Thyroid gland (tissue), 4 donors: Measurements from ENCODE around the gene ACTR5. TPM values are rescaled to one million over a fixed set of nuclear protein-coding genes. Genes with fewer than 3 reads are reported as not detected.
"Not testable (repeated sequence)": the region's sequence is repeated elsewhere in the genome, so short reads cannot be mapped to it uniquely, and the experiment has no call there.

Experiments used
- DNase-seq, 2 donors: peaks; one replicate each; pipeline ENCODE4 v3.0.0-alpha.2; 2019
- H3K27ac ChIP-seq, 3 donors: fragments of 200-600 bp; sonication (generic); 1 replicate in 2 of 3; 2 replicates in 1 of 3; pipeline ENCODE4 v1.5.1; 2016 to 2019; ENCODE audit warnings: mild to moderate bottlenecking in 1 of 3, moderate library complexity in 1 of 3
- H3K27me3 ChIP-seq: fragments of 200-600 bp; sonication (generic); one replicate; pipeline ENCODE4 v1.5.1; 2019
- H3K36me3 ChIP-seq, 2 donors: fragments of 200-600 bp; sonication (generic); one replicate each; pipeline ENCODE4 v1.5.1; 2016 to 2019
- H3K4me1 ChIP-seq, 2 donors: fragments of 200-600 bp; sonication (generic); one replicate each; pipeline ENCODE4 v1.5.1; 2017 to 2019
- H3K4me3 ChIP-seq, 3 donors: fragments of 200-600 bp; sonication (generic); replicated peaks in 1 of 3; 1 replicate in 2 of 3; 2 replicates in 1 of 3; pipeline ENCODE4 v1.5.1; 2016; ENCODE audit warnings: mild to moderate bottlenecking in 1 of 3
- H3K9me3 ChIP-seq: fragments of 200-600 bp; sonication (generic); one replicate; pipeline ENCODE4 v1.5.1; 2017
- POLR2A ChIP-seq, 2 donors: fragments of 450-650 bp; IDR thresholded peaks; one replicate each; pipeline ENCODE4 v1.6.1; 2017; ENCODE audit warnings: antibody characterized with exemption in 2 of 2, mild to moderate bottlenecking in 2 of 2, moderate library complexity in 1 of 2
- WGBS, 2 donors: methylation state at CpG; one replicate each; pipeline ENCODE4 v1.1.5; 2017; 5-methylcytosine and 5-hydroxymethylcytosine counted together
- intact Hi-C: fragments of 100-400 bp; cut with DNase I; formaldehyde crosslinking; loops from one replicate; pipeline ENCODE4 v1.15.1; 2023
- total RNA-seq, 4 donors: library from RNA; depleted of rRNA; stranded (reverse); fragments of >200 nt; gene quantifications; one replicate each; pipeline ENCODE4 v1.2.3, GENCODE V29; 2016
- TF ChIP-seq, protein P1 (sequence below), 6 experiments: fragments of 200-600 bp in 3 of 6; fragments of 450-650 bp in 3 of 6; sonication (generic) in 3 of 6; IDR thresholded peaks; one replicate each; pipeline ENCODE4 v1.5.1; 2016 to 2019; ENCODE audit warnings: antibody characterized with exemption in 6 of 6, mild to moderate bottlenecking in 2 of 6, inconsistent platforms in 1 of 6, moderate library complexity in 1 of 6

ACTR5 gene
- total RNA-seq, 4 donors from 2014 or later = 6.9 to 14.4 (median 10.4) TPM

DNA sequence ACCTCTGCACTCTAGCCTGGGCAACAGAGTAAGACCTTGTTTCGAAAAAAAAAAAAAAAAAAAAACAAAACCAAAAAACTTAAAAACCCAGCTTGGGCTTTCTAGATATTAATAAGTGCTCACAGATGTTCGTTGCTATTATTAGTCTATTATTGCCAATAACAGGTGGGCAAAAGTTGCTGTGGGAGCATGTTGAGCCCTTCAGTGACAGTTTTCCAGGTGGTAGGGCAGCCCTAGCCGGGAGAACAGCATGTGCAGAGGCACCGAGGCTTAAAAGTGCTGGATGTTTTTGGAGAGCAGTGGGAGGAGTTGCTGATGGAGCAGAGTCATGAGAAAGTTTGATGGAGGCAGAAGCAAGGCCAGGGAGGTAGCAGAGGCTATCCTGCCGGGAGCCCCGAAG, 61.7 kb downstream of the ACTR5 start:
- peaks cover 10% of the 10 kb centered on the region for H3K27me3 ChIP-seq
- no peak for DNase-seq
- H3K9me3 ChIP-seq = no peaks in the 10 kb centered on the region
- WGBS, 2 donors = 55 to 60% methylated on average over 6 of the region's 6 CpGs
- no peak overlapping the region for H3K27ac ChIP-seq
- H3K4me3 ChIP-seq = no peak overlapping the region
- H3K36me3 ChIP-seq = no peaks in the 10 kb centered on the region
- intact Hi-C loops = no loop called here
- TF ChIP-seq, protein P1, sequence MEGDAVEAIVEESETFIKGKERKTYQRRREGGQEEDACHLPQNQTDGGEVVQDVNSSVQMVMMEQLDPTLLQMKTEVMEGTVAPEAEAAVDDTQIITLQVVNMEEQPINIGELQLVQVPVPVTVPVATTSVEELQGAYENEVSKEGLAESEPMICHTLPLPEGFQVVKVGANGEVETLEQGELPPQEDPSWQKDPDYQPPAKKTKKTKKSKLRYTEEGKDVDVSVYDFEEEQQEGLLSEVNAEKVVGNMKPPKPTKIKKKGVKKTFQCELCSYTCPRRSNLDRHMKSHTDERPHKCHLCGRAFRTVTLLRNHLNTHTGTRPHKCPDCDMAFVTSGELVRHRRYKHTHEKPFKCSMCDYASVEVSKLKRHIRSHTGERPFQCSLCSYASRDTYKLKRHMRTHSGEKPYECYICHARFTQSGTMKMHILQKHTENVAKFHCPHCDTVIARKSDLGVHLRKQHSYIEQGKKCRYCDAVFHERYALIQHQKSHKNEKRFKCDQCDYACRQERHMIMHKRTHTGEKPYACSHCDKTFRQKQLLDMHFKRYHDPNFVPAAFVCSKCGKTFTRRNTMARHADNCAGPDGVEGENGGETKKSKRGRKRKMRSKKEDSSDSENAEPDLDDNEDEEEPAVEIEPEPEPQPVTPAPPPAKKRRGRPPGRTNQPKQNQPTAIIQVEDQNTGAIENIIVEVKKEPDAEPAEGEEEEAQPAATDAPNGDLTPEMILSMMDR (IDR thresholded peaks at IDR 0.05) = no peak
- no peak for TF ChIP-seq POLR2A (IDR thresholded peaks at IDR 0.05)
- H3K4me1 ChIP-seq = peaks cover 9 to 17% of the 10 kb centered on the region in 2 donors

DNA sequence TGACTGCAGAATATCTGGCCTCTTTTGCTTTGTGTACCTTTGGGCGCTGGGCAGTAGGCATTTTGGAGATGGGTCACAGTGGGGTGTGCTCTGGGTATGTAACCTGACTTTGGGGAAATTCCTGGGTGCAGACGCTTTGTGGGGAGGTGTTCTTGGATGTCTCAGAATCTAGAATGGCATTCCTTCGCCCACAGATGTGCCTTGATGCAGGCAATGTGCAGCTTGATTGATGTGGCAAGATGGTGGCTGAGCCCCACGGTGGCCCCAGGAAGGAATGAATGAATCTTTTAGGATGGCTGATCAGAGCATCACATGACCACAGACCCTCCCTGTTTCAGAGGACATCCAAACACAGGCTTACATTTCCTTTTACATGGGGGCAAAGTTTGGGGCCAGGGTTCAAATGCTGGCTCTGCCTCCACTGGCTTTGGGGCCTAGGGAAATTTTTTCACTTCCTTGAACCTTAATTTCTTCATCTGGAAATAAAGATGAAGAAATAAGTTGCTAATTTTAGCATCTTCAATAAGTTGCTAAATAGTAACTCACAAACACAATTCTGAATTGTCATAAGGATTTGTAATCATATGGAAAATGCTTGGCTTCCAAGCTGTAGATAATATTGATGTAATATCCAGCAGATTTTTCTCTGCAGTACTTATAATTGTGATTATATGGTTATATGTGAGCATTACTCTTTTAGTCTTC, 62.8 kb downstream of the ACTR5 start:
- TF ChIP-seq POLR2A (IDR thresholded peaks at IDR 0.05) = no peak
- TF ChIP-seq, protein P1 (IDR thresholded peaks at IDR 0.05) = no peak
- WGBS, 2 donors = 87 to 93% methylated on average over 4 of the region's 4 CpGs
- intact Hi-C loops = no loop called here
- peaks cover 5 to 9% of the 10 kb centered on the region in 2 donors for H3K4me1 ChIP-seq
- no peaks in the 10 kb centered on the region for H3K9me3 ChIP-seq
- DNase-seq = no peak
- no peaks in the 10 kb centered on the region for H3K36me3 ChIP-seq
- peaks cover 10% of the 10 kb centered on the region for H3K27me3 ChIP-seq
- H3K4me3 ChIP-seq = no peak overlapping the region
- no peak overlapping the region for H3K27ac ChIP-seq

DNA sequence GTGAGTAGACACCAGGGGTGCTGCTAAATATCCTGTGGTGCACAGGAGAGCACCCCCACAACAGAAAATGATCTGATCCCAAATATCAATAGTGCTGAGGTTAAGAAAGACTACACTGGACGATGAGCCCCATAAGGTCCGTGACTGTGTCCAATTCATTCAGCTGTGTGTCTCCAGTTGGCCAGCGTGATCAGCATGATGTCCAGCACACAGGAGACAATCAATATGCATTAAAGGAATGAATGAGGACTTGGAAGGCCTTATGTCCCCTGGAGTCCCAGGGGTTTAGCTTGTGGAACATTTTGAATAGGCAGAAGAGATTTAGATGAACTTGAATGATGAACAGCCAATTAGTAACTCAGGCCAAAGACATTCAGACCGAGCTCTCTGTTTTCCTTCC, 63.5 kb downstream of the ACTR5 start:
- DNase-seq = no peak
- TF ChIP-seq POLR2A (IDR thresholded peaks at IDR 0.05) = no peak
- TF ChIP-seq, protein P1 (IDR thresholded peaks at IDR 0.05) = no peak
- Histone ChIP-seq H3K27me3 (peaks cover 4% of the 10 kb centered on the region), H3K4me3 (no peak overlapping the region), H3K9me3 (no peaks in the 10 kb centered on the region), H3K36me3 (no peaks in the 10 kb centered on the region), H3K4me1 (peaks cover 0 to 2% of the 10 kb centered on the region in 2 donors), H3K27ac (no peak overlapping the region)
- 68 to 76% methylated on average over 4 of the region's 4 CpGs for WGBS, 2 donors
- intact Hi-C loops = no loop called here

DNA sequence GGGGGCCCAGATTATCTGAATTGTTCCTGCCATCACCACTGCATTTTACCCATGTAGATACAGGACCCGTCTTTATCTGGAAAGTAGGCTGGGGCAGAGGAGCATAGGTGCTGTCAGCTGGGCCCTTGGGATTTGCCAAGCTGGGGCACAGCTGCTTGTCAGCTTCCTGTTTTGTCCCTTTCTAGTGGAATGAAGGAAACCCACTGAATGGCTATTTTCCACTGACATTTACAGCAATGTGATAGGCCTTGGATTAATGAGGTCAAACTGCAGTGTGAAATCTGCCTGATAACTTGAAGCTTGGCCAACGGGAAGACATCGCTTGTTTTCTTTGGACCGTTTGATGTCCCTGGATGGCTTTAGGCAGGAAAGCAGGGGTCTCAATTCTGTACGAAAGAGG, 63.9 kb downstream of the ACTR5 start:
- H3K27me3 ChIP-seq = no peaks in the 10 kb centered on the region
- DNase-seq = no peak
- no peaks in the 10 kb centered on the region for H3K36me3 ChIP-seq
- H3K9me3 ChIP-seq = no peaks in the 10 kb centered on the region
- H3K4me3 ChIP-seq = no peak overlapping the region
- no peak for TF ChIP-seq POLR2A (IDR thresholded peaks at IDR 0.05)
- TF ChIP-seq, protein P1 (IDR thresholded peaks at IDR 0.05) = no peak
- no peak overlapping the region for H3K27ac ChIP-seq
- no peaks in the 10 kb centered on the region for H3K4me1 ChIP-seq
- 67 to 72% methylated on average over 5 of the region's 5 CpGs for WGBS, 2 donors
- intact Hi-C loops = no loop called here

DNA sequence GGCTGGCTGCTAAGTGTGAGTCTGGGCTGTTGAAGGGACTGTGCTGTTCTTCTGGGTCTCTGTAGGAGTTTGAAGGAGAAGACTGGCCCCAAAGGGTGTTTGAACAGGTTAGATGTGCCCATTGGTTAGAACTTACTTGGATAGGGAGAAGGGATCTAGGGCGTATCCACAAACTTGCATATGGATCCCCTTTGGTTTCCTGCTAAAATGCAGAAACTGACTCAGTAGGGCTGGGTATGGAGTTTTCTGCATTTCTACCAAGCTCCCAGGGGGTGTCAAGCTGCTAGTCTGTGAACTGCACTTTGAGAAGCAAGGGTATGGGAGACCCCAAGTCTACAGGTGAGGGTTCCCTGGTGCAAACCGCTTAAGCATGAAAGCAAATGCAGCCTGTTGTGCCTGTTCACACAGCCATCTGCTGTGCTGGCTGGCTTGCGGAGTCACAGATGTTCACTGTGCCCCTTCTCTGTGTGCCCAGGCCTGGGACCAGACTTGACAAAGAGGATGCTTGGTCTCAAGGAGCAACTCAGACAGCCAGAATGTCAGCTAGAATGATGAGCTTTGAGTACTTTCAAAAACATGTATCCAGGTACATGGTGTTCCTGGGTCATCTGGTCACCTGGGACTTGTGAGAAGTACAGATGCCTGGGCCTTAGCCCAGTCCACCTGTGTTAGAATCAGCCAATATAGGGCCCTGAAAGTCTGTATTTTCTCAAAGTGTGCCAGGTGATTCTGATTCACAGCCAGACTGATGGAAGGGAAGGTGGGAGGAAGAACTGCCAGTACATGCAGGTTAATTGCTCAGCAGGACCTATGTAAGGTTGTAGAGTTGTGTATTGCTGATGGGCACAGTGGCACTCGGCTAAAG, 64.7 kb downstream of the ACTR5 start:
- Histone ChIP-seq H3K27ac (peak overlapping the region in 1 of 3 donors; percentile 10), H3K36me3 (no peaks in the 10 kb centered on the region), H3K4me1 (no peaks in the 10 kb centered on the region), H3K9me3 (no peaks in the 10 kb centered on the region), H3K4me3 (no peak overlapping the region), H3K27me3 (no peaks in the 10 kb centered on the region)
- 75 to 88% methylated on average over 4 of the region's 4 CpGs for WGBS, 2 donors
- TF ChIP-seq POLR2A (IDR thresholded peaks at IDR 0.05) = no peak
- TF ChIP-seq, protein P1 (IDR thresholded peaks at IDR 0.05) = no peak
- intact Hi-C loops = no loop called here
- DNase-seq = no peak

DNA sequence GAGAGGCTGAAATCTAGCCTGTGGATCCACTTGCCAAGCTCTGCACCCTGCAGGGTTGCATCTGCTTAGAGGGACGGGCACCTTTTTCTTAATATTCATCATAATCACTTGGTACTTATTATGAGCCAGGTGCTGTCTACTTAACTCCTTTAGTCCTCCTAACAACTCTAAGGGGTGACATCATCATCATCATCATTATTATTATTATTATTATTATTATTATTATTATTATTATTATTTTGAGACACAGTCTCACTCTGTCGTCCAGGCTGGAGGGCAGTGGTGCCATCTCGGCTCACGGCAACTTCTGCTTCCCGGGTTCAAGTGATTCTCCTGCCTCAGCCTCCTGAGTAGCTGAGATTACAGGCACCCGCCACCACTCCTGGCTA, 65.3 kb downstream of the ACTR5 start:
- H3K36me3 ChIP-seq, H3K4me1 ChIP-seq, H3K9me3 ChIP-seq, intact Hi-C loops, H3K27ac ChIP-seq, H3K27me3 ChIP-seq, DNase-seq, H3K4me3 ChIP-seq: not testable (repeated sequence)
- WGBS, 2 donors = 88 to 97% methylated on average over 6 of the region's 6 CpGs
